ENCODE results near the gene NFIA.

Gene NFIA

DNA sequence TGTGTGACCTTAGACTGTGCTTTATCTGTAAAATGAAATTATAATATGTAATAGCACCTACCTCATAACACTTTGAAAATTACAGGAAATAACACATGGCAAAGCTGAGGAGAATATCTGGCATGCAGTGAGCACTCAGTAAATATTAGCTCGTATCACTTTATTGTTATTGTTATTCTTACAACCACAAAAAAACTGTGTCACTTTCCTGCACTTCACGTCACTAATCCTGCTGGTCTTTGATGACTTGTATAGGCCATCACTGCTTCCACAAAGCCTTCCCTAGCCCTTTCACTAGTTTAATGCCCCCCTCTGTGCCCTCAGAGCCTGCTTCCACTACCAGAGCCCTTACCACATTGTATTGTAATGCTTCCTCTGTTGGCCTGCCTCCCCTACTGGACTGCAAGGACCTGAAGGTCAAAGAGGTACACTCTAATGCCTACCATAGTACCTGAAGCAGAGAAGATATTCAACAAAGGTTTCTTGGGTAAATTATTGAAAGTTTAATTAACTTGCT is 231.6 kb downstream of the NFIA start:
- no peak for ATAC-seq

- no peak for ATAC-seq
Measured at GRCh38 chr1:61315011-61315410, 232.7 kb downstream of the NFIA start.

DNA sequence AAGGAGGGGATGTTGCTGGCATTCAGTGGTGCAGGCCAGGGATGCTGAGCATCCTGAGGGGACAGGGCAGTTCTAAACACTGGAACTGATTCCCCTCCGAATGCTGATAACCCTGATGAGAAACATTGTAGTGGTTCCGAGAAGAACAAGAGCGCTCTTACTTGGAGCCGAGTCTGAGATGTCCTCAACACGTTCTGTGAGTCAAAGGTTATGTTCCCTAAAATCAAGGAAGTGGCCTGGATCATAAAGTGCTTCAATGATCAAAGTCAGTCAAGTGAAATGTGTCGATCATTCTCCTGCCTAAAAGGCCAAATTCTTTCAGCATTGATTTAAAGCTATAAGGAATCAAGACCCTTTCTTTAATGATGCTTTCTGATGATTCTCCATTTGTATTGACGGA is 234.1 kb downstream of the NFIA start:
- no peak for ATAC-seq

DNA sequence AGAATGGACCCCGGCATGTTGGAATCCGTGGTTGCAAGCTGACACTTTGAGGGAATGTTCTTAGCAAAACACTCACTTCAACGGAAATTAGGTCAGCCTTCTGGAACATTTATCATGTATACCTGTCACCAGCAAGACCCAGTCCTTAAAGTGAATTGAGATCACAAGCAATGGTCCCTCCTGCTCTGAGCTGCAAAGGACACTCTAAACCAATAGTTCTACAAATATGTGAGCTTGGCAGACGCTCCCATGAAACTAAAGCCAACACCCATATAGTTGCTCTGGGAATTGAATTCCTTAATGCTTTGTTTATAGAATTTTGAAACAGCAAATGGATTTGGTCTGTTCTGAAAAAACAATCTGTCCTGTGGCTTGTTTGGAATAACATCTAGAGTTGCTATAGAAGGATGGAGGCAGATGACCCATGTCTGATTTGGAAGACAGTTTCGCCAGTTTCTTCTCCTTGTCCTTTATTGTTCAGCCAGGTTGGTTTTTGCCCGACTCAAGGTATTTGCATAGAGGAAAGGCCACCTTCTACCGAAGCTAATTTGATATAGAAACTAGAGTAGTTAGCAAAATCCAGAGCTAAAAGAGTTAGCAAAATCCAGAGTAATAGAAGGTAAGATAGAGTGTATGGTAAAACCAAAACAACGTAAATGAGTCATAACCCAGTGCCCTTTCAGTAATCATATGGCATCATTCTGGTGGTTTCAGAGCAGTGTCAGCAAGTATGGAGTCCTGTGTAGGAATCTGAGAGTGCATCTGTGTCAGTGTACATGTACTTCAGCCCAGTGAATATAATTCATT is 236.2 kb downstream of the NFIA start:
- ATAC-seq, result peak; percentile 94

- no peak for ATAC-seq
Measured at GRCh38 chr1:61320575-61320974, 238.2 kb downstream of the NFIA start.

- ATAC-seq, result no peak
Measured at GRCh38 chr1:61322008-61322744, 239.8 kb downstream of the NFIA start.

DNA sequence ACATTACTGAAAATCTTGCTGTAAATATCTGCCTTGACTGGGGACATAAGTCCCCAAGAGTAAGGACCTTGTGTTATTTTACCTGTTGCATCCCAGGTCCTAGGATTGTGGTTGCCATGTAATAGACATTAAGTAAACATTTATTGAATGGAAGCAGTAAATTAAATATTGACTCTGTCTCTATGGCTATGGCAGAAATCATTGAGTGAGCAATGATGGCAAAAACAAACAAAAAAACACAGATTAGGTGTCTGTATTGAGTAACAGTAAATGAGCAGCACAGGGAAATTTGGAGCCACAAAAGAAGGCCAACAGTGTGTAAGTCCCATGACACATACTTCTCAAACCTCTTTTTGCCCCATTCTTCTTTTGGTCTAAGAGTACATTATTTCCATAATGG is 240.4 kb downstream of the NFIA start:
- ATAC-seq, result peak; percentile 39 to 49

- ATAC-seq, result no peak
Measured at GRCh38 chr1:61323681-61324328, 241.4 kb downstream of the NFIA start.

DNA sequence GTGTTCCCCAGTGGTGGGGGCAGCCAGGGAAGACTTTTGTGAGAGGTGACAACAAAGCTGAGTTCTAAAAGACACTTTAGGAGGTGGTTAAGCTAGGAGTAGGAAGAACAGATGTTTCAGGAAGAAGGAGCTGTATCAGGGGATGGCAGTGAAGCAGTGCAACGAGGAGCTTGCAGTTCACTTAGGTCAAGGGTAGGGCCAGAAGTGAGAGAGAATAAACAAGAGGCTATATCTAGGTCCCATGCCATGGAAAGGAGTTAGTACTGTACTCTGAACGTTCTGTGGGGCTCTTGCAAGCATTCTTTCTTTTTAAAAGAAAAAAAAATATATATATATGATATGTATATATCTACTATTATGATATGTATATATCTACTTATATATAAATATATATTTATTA is 244.4 kb downstream of the NFIA start:
- ATAC-seq, result no peak

DNA sequence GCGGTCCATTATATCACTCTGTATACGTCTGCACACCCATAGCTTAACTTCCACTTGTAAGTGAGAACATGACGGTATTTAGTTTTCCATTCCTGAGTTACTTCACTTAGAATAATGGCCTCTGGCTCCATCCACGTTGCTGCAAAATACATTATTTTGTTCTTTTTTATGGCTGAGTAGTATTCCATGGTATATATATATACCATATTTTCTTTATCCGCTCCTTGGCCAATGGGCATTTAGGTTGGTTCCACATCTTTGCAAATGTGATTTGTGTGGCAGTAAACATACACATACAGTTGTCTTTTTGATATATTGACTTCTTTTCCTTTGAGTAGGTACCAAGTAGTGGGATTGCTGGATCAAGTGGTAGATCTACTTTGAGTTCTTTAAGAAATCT is 245.1 kb downstream of the NFIA start:
- ATAC-seq, result no peak

DNA sequence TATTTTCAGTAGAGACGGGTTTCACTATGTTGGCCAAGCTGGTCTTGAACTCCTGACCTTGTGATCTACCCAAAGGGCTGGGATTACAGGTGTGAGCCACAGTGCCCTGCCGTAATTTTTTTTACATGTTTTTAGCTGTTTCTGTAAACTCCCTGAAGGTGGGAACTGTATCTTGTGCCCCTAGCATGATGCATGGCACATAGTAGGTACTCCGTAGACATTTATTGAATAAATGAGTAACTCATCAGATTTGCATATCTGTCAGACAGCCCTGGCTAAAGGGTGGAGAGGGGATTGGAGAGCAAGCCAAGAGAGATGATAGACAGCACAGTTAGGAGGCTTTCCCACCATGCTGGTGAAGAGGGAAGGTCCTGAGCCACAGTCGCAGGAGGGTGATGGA is 247.2 kb downstream of the NFIA start:
- ATAC-seq, result no peak

DNA sequence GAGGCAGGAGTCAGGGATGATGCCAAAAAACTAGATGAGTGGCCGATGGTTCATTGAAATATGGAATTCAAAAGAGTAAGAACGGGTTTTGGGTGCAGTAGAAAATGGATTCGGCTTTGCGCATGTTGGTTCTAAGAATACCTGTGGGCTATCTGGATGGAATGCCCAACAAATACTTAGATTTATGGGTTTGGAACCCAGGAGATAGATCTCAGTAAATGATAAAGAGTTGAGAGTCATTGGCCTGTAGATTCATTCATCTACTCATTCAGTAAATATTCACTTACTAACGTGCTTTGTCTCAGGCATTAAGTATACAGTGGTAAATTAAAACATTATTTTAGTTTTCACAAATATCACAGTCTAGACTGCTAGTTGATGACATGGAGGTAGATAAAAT is 247.7 kb downstream of the NFIA start:
- no peak for ATAC-seq

DNA sequence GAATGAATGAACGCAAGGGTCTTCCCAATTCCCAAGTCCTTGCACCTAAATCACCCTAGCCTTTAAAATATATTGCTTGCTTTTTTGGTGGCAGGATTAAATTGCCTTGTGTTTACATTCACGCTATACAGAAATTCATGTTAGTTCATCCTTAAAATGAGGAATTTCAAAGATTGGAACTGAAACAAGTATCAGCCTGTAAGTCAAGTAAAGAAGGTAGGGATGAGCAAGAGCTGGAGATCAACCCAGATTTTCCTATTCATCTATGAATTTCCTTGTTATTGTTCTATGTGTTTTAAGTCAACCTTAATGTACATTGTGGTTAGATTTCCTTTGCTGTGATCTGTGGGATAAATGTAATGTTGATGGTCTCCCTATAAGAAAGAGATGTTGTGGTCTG is 248.2 kb downstream of the NFIA start:
- ATAC-seq, result no peak

DNA sequence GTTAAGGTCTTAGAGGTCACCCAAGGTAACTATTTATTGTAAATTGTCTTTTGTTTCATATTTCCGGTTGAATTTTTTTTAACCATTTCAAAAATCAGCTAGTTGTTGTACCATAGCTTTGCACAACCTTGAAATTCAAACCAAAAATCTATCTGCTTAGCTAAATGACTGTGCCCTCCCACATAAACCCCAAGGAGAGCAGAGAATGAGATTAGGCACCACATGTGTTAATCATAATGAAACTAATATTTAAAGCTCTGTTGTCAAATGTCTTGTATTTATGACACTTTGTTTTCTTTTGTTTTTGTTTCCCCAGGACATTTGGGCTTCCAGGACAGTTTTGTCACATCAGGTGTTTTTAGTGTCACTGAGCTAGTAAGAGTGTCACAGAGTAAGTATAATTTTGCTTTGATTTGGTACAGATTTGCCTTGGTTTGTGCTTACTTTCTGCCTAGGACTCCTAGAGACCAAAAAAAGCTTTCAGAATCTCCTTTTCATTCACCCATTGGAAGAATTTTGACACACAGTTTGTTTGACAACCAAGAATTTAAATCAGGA is 249.9 kb downstream of the NFIA start:
- ATAC-seq, result peak; percentile 88 to 93

DNA sequence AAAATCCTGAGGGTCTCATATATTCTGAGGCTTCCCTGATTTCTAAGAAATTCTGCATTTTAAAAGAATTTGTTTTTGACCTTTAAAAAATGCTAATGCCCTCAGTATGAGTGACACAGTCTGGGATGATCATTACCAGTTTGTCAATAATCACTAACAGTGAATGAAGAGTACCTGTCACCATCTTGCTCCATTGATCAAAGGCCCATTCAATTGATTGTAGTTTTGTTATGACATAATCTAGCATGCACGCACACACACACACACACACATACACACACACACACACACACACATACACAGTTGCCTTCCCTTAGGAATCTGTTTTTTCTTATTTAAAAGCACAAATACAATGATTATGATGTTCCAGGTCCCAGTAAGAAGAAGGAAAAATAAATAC is 250.4 kb downstream of the NFIA start:
- ATAC-seq, result no peak

GRCh38 chr1:61334718-61335589 is 252.6 kb downstream of the NFIA start:
- ATAC-seq, result no peak

DNA sequence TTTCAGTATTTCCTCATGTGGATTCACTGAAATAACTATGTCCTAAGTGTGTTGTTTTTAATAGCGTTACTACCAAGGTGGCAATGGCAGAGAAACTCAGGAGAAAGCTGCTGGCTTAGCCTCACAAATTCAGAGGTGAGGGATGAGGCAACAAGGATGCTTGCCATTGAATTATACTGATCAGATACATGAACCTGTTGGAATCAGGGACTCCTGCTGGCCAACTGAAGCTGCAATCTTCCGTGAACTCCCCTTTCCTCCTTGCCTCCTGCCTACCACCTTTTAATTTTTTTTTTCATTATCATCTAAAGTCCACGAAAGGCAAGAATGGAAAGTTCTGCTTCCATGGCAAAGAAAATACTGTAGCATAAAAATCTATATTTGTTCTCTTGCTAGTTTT is 254.7 kb downstream of the NFIA start:
- no peak for ATAC-seq

DNA sequence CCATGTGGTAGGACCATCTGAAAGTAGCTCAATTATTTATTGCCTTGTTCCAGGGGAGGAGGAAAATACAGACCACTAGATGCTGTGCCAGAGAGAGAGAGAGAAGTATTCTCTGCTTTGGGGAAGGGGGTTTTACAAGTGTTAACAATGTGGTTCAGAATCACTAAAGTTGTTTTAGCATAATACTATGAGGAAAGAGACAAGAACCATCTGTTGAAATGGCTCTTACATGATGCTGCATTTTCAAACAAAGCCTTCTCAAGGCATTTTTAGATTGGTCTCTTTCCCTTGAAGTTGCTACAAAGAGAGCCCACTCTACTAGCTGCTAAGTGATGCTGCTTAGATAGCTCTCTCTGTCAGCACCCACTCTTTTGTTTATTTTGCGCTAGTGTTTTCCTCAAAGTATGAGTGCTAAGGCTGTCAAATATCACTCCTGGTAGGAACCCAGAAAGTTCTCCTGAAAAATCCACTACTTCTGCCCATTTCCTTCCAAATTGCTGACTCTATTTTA is 255.1 kb downstream of the NFIA start:
- ATAC-seq, result no peak

DNA sequence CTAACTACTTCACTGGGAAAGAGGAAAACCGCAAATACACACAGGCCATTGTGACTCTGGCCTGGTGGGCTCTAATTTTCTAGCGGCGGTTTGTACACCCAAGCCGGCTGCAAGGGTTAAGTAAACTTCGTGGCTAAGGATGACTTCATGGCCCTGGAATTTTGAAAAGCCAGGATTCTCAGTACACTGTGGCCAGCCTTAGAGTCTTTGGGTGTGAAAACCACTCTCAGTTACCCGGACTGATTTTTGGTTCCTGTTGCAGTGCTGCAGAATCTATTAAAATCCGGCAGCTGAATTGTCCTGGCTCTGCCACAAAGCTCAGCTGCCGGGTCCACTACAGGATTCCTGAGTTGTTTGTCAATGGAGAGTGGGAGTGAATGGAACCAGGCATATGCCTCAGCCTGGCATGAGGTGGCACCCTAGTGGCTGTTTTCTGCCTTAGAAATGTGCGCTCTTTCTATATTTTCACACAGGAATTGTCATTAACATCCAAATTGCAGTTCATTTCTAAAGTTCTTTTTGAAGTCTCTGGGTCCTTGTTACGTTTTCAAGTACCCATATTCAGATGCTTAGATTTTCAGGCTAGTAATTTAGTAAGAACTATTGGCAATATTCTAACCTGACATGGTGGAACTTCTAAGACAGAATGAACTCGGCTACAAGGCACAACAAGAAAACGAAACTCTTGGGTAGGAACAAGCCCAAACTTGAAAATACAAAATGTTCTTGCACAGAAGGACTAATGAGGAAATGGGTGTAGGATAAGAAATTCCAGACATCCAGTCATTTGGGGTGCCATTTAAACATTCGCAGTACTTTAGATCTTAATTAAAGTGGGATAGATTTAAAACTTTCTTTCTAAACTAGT is 255.9 kb downstream of the NFIA start:
- no peak for ATAC-seq

DNA sequence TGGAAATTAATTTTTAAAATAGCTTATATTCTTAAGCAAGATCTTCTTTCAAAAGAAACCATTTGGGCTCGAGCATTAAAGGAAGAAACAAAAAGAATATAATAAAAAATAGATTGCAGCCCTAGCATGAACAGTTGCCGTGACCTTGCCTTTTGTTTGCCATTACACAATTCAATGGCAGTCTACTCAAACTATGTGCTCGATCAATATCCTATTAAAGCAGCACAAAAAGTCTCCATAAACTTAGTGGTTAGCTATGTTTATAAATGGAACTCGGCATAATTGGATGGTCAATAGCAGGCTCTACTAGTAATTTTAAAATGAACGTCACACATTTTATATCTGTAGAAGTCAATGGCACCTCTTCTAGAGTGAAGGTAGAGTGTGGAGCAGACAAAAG is 256.5 kb downstream of the NFIA start:
- no peak for ATAC-seq

GRCh38 chr1:61341426-61341825 is 259.1 kb downstream of the NFIA start:
- no peak for ATAC-seq

Measured in activated CD4-positive, CD25-positive, alpha-beta regulatory T cell treated with anti-CD3 and anti-CD28 coated beads, Interleukin-2, amount 50 U/mL, for 24 hours (primary cell).